Left hindlimb (tissue), 1 donor: ENCODE measurements around the gene ALB.
"Not testable (repeated sequence)": the region's sequence is repeated elsewhere in the genome, so short reads cannot be mapped to it uniquely, and the experiment has no call there.

ENCODE experiments used
- DNase-seq: peaks from one replicate; pipeline ENCODE4 v3.0.0-alpha.2; 2018

ALB gene

DNA sequence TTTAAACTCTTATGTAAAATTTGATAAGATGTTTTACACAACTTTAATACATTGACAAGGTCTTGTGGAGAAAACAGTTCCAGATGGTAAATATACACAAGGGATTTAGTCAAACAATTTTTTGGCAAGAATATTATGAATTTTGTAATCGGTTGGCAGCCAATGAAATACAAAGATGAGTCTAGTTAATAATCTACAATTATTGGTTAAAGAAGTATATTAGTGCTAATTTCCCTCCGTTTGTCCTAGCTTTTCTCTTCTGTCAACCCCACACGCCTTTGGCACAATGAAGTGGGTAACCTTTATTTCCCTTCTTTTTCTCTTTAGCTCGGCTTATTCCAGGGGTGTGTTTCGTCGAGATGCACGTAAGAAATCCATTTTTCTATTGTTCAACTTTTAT lies at the start of gene ALB:
ALB (plus strand) TSS at position 246 of the 400 bp plus-strand sequence; CDS start at position 287, 41 bp downstream.
- no peak for DNase-seq

DNA sequence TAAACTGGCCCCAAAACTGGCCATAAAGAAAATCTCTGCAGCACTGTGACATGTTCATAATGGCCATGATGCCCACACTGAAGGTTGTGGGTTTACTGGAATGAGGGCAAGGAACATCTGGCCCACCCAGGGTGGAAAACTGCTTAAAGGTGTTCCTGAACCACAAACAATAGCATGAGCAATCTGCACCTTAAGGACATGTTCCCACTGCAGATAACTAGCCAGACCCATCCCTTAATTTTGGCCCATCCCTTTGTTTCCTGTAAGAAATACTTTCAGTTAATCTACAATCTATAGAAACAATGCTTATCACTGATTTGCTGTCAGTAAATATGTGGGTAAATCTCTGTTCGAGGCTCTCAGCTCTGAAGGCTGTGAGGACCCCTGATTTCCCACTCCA lies 46.9 kb upstream of the ALB start:
- not testable (repeated sequence) for DNase-seq

DNA sequence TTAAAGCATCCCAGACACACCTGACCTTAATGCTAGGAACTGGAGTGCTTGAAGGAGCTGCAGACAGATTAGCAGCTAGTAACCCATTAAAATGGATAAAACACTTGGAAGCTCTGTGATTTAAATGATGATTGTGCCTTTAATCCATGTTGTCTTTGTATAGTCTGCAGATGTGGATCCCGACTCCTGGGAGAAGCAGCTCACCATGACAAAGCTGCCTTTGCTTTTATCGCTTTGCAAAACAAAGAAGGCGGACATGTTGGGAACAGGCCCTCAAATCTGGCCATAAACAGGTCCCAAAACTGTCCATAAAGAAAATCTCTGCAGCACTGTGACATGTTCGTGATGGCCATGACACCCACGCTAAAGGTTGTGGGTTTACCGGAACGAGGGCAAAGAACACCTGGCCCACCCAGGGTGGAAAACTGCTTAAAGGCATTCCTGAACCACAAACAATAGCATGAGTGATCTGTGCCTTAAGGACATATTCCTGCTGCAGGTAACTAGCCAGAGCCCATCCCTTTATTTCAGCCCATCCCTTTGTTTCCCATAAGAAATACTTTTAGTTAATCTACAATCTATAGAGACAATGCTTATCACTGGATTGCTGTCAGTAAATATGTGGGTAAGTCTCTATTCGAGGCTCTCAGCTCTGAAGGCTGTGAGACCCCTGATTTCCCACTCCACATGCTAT lies 34.4 kb upstream of the ALB start:
- DNase-seq = not testable (repeated sequence)

- no peak for DNase-seq
Observed at GRCh38 chr4:73375328-73375741, 28.8 kb upstream of the ALB start.

DNA sequence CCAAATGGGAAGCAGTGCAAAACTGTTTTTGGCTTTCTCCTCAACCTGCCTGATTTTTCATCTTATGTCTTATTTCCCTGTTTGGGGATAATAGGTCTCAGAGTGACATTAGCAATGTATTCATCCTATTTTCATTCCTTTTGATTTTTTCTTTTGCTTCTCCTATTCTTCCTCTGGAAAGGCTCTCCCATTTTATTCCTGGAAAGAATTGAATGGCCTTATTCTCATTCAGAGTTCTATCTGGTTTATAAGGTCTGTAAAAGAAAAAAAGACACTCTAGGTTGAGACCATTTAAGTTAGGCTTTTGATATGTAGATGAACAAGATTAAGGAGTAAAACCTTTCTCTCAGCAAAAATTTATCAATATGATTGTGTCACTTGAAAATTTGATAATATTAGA lies 27.8 kb upstream of the ALB start:
- no peak for DNase-seq

GRCh38 chr4:73376976-73377375 lies 27.1 kb upstream of the ALB start:
- DNase-seq = no peak

- DNase-seq = no peak
Observed at GRCh38 chr4:73378887-73379286, 25.2 kb upstream of the ALB start.

- DNase-seq = no peak
Observed at GRCh38 chr4:73379946-73380345, 24.1 kb upstream of the ALB start.

DNA sequence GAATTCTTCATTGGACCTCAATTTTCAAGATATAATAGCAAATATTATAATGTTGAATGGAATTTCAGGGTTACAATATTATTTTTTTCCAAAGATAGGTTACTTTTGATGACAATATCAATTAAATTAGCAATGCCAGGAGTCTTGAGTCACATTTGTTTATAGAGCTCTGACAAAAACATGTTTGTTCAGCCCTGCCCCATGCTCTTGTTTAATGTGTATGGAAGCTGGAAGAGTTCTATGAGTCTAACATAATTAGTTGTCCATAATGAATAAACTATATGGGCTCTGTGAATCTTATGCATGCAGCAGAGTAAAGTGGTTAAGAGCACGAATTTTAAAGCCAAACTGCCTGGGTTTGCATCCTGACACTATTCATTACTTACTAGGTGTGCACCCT lies 22.9 kb upstream of the ALB start:
- DNase-seq = no peak

DNA sequence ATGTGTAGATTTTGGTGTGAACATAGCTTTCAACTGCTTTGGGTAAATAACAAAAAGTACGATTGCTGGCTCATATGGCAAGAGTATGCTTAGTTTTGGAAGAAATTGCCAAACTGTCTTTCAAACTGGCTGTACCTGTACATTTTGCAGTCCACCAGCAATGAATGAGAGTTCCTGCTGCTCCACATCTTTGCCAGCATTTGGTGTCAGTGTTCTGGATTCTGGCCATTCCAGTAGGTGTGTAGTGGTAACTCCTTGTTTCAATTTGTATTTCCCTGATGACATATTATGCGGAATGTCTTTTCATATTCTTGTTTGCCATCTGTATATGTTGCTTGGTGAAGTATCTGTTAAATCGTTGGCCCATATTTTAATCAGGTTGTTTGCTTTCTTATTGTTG lies 20.6 kb upstream of the ALB start:
- DNase-seq = no peak

DNA sequence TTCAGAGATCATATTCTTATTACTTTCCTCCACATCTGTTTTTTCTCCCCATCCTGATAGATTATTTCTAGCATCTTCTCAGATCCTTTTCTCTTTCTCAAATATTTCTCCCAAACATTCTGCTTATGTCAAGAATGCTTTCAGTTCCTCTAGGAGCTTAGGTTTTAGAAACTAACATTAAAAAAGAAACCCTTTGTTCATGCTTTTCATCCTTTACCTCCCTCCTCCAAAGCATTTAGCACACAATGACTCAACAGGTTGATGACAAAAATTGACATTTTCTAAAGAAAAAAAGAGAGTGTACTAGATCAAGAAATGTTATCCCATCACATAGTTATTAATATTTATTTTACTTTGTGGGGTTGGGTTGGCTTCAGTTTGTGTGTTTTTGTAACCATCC lies 16.5 kb upstream of the ALB start:
- DNase-seq = no peak

DNA sequence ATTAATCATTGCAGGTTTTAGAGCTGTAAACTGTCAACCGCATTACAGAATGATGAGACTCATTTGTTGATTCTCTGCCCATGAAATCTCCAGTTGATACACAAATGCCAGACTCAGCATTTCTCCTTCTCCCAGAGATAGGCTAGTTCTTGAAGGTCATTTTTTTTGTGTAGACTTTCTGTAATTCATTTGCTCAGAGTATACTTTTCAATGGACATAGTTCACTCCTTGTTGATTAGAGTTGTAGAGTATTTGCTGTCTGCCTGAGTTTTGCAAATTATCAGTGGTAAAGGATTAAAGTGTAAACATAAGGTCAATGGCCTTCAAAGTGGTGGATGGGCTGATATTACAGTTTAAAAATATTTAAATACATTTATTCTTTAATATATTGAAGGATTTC lies 15.2 kb upstream of the ALB start:
- no peak for DNase-seq

DNA sequence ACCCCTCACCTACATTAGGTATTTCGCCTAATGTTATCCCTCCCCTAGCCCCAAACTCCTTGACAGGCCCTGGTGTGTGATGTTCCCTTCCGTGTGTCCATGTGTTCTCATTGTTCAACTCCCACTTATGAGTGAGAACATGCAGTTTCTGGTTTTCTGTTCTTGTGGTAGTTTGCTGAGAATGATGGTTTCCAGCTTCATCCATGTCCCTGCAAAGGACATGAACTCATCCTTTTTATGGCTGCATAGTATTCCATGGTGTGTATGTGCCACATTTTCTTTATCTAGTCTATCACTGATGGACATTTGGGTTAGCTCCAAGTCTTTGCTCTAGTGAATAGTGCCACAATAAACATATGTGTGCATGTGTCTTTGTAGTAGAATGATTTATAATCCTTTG lies 14.4 kb upstream of the ALB start:
- not testable (repeated sequence) for DNase-seq

- no peak for DNase-seq
Observed at GRCh38 chr4:73391774-73392173, 12.3 kb upstream of the ALB start.

- no peak for DNase-seq
Observed at GRCh38 chr4:73392936-73393335, 11.2 kb upstream of the ALB start.

- DNase-seq = no peak
Observed at GRCh38 chr4:73396304-73396703, 7.8 kb upstream of the ALB start.

GRCh38 chr4:73396993-73397972 lies 6.8 kb upstream of the ALB start:
- DNase-seq = no peak

- DNase-seq = no peak
Observed at GRCh38 chr4:73401412-73401811, 2.7 kb upstream of the ALB start.

- DNase-seq = no peak
Observed at GRCh38 chr4:73404457-73404856, 370 bp downstream of the ALB start.

DNA sequence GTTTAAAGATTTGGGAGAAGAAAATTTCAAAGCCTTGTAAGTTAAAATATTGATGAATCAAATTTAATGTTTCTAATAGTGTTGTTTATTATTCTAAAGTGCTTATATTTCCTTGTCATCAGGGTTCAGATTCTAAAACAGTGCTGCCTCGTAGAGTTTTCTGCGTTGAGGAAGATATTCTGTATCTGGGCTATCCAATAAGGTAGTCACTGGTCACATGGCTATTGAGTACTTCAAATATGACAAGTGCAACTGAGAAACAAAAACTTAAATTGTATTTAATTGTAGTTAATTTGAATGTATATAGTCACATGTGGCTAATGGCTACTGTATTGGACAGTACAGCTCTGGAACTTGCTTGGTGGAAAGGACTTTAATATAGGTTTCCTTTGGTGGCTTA lies 1.1 kb downstream of the ALB start:
- DNase-seq = no peak

DNA sequence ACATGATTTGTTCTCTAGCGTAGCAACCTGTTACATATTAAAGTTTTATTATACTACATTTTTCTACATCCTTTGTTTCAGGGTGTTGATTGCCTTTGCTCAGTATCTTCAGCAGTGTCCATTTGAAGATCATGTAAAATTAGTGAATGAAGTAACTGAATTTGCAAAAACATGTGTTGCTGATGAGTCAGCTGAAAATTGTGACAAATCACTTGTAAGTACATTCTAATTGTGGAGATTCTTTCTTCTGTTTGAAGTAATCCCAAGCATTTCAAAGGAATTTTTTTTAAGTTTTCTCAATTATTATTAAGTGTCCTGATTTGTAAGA lies 2.4 kb downstream of the ALB start:
- no peak for DNase-seq

GRCh38 chr4:73407227-73407673 lies 3.2 kb downstream of the ALB start:
- DNase-seq = no peak

DNA sequence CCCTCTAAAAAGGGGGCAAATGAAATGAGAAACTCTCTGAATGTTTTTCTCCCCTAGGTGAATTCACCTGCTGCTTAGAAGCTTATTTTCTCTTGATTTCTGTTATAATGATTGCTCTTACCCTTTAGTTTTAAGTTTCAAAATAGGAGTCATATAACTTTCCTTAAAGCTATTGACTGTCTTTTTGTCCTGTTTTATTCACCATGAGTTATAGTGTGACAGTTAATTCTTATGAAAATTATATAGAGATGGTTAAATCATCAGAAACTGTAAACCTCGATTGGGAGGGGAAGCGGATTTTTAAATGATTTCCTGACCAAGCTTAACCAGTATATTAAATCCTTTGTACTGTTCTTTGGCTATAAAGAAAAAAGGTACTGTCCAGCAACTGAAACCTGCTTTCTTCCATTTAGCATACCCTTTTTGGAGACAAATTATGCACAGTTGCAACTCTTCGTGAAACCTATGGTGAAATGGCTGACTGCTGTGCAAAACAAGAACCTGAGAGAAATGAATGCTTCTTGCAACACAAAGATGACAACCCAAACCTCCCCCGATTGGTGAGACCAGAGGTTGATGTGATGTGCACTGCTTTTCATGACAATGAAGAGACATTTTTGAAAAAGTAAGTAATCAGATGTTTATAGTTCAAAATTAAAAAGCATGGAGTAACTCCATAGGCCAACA lies 4.2 kb downstream of the ALB start:
- DNase-seq = no peak
